CD14-positive monocyte (primary cell): Measurements from ENCODE around the gene AFDN. TPM values are rescaled to one million over a fixed set of nuclear protein-coding genes. Genes with fewer than 3 reads are reported as not detected.

Experiments used
- DNase-seq, 3 donors: peaks; one replicate each; pipeline ENCODE4 v3.0.0-alpha.2; 2011 to 2022
- H2AFZ ChIP-seq: 2 replicates; pipeline ENCODE4 v1.6.0; 2012; ENCODE audit warnings: mild to moderate bottlenecking, low read depth, low read length, inconsistent platforms; ENCODE audit not compliant: insufficient read depth, poor library complexity, severe bottlenecking
- H3K27ac ChIP-seq, 2 donors: 1 replicate in 1 of 2; 2 replicates in 1 of 2; pipeline ENCODE4 v1.5.1; 2012 to 2013; ENCODE audit warnings: low read length in 2 of 2, control low read depth in 1 of 2, inconsistent platforms in 1 of 2, low read depth in 1 of 2, mild to moderate bottlenecking in 1 of 2
- H3K27me3 ChIP-seq, 2 donors: one replicate each; pipeline versions ENCODE4 v1.6.0 to v1.6.1; 2011 to 2013; ENCODE audit warnings: low read length in 2 of 2; ENCODE audit not compliant: control insufficient read depth in 2 of 2, insufficient read depth in 2 of 2
- H3K36me3 ChIP-seq, 2 donors: replicated peaks in 1 of 2; 1 replicate in 1 of 2; 2 replicates in 1 of 2; pipeline versions ENCODE4 v1.5.1 to v1.6.1; 2012 to 2013; ENCODE audit warnings: low read length in 2 of 2, control low read depth in 1 of 2, inconsistent platforms in 1 of 2, mild to moderate bottlenecking in 1 of 2; ENCODE audit not compliant: insufficient read depth in 2 of 2, control insufficient read depth in 1 of 2
- H3K4me1 ChIP-seq, 2 donors: 1 replicate in 1 of 2; 2 replicates in 1 of 2; pipeline versions ENCODE4 v1.5.1 to v1.6.1; 2012 to 2013; ENCODE audit warnings: low read length in 2 of 2, control low read depth in 1 of 2, inconsistent platforms in 1 of 2, mild to moderate bottlenecking in 1 of 2, moderate library complexity in 1 of 2; ENCODE audit not compliant: insufficient read depth in 2 of 2, control insufficient read depth in 1 of 2
- H3K4me2 ChIP-seq: replicated peaks from 2 replicates; pipeline ENCODE3; 2012; ENCODE audit warnings: low read length, moderate library complexity, mild to moderate bottlenecking; ENCODE audit not compliant: poor library complexity, severe bottlenecking; ENCODE audit errors: extremely low read depth
- H3K4me3 ChIP-seq, 3 experiments: fragments of 200-600 bp in 1 of 3; sonication (generic) in 1 of 3; replicated peaks in 1 of 3; 1 replicate in 2 of 3; 2 replicates in 1 of 3; pipeline ENCODE4 v1.5.1; 2011 to 2013; ENCODE audit warnings: low read length in 3 of 3, mild to moderate bottlenecking in 3 of 3, control low read depth in 2 of 3, low read depth in 2 of 3, inconsistent platforms in 1 of 3, moderate library complexity in 1 of 3
- H3K79me2 ChIP-seq: 2 replicates; pipeline ENCODE4 v1.6.0; 2012; ENCODE audit warnings: mild to moderate bottlenecking, control low read depth, inconsistent platforms, low read length, moderate library complexity; ENCODE audit not compliant: insufficient read depth
- H3K9ac ChIP-seq: 2 replicates; pipeline ENCODE4 v1.6.0; 2017; ENCODE audit warnings: low read length, mild to moderate bottlenecking; ENCODE audit not compliant: insufficient read depth, poor library complexity, severe bottlenecking
- H3K9me3 ChIP-seq, 2 donors: replicated peaks in 1 of 2; 1 replicate in 1 of 2; 2 replicates in 1 of 2; pipeline versions ENCODE4 v1.5.1 to v1.6.1; 2012 to 2013; ENCODE audit warnings: low read length in 2 of 2, control low read depth in 1 of 2; ENCODE audit not compliant: control insufficient read depth in 1 of 2, insufficient read depth in 1 of 2
- H4K20me1 ChIP-seq: 2 replicates; pipeline ENCODE4 v1.6.0; 2012; ENCODE audit warnings: mild to moderate bottlenecking, low read length, control low read depth, moderate library complexity; ENCODE audit not compliant: insufficient read depth
- H3K27ac Mint-ChIP-seq, 7 donors: one replicate each; pipeline ENCODE4 v1.8.0; 2020; ENCODE audit warnings: mild to moderate bottlenecking in 7 of 7, mixed read lengths in 7 of 7, moderate library complexity in 6 of 7, inconsistent platforms in 2 of 7
- H3K27me3 Mint-ChIP-seq, 3 donors: one replicate each; pipeline ENCODE4 v1.8.0; 2021 to 2022; ENCODE audit warnings: low read depth in 3 of 3, mild to moderate bottlenecking in 3 of 3, mixed read lengths in 3 of 3, moderate library complexity in 3 of 3, inconsistent platforms in 1 of 3
- H3K36me3 Mint-ChIP-seq, 2 donors: one replicate each; pipeline ENCODE4 v1.8.0; 2020; ENCODE audit warnings: mixed read lengths in 2 of 2, inconsistent platforms in 1 of 2, mild to moderate bottlenecking in 1 of 2
- H3K4me1 Mint-ChIP-seq: one replicate; pipeline ENCODE4 v1.8.0; 2020; ENCODE audit warnings: mild to moderate bottlenecking, mixed read lengths
- H3K4me3 Mint-ChIP-seq, 2 donors: one replicate each; pipeline ENCODE4 v1.8.0; 2020; ENCODE audit warnings: mild to moderate bottlenecking in 2 of 2, mixed read lengths in 2 of 2, moderate library complexity in 1 of 2
- H3K9me3 Mint-ChIP-seq, 7 donors: one replicate each; pipeline ENCODE4 v1.8.0; 2020 to 2022; ENCODE audit warnings: mixed read lengths in 7 of 7, mild to moderate bottlenecking in 6 of 7, moderate library complexity in 6 of 7, inconsistent platforms in 2 of 7
- WGBS: methylation state at CpG from one replicate; pipeline ENCODE4 v1.1.5; 2013; ENCODE audit warnings: missing lambda C conversion rate; ENCODE audit not compliant: insufficient coverage; 5-methylcytosine and 5-hydroxymethylcytosine counted together
- intact Hi-C, 2 donors: fragments of 100-400 bp; cut with micrococcal nuclease; formaldehyde crosslinking; loops; one replicate each; pipeline versions ENCODE4 v1.15.0 to v1.15.1; 2023
- polyA plus RNA-seq, 3 donors: library from polyadenylated mRNA; depleted of rRNA in 1 of 3; unstranded in 2 of 3; stranded (reverse) in 1 of 3; fragments of 300-500 nt in 2 of 3; fragments of >200 nt in 1 of 3; fragmentation: Illumina TruSeq in 2 of 3; gene quantifications; 1 replicate in 2 of 3; 2 replicates in 1 of 3; pipeline ENCODE4 v1.2.3, GENCODE V29; 2012 to 2021
- TF ChIP-seq, protein P1 (sequence below): fragments of 200-600 bp; IDR thresholded peaks from one replicate; pipeline ENCODE4 v1.8.0; 2022; ENCODE audit warnings: antibody characterized with exemption, mild to moderate bottlenecking

AFDN gene
- polyA plus RNA-seq, 3 donors, result 0.03 to 1.5 TPM; not detected in 1

GRCh38 chr6:167976708-167977107, 150.0 kb downstream of the AFDN start:
- Histone ChIP-seq H3K9me3 (peaks cover 3 to 19% of the 10 kb centered on the region in 2 donors), H3K27me3 (no peaks in the 10 kb centered on the region), H3K36me3 (no peaks in the 10 kb centered on the region), H3K79me2 (no peaks in the 10 kb centered on the region), H2AFZ (no peak overlapping the region), H3K9ac (no peak overlapping the region), H4K20me1 (no peaks in the 10 kb centered on the region), H3K4me1 (no peaks in the 10 kb centered on the region), H3K27ac (no peak overlapping the region), H3K4me2 (no peak overlapping the region), H3K4me3 (no peak overlapping the region)
- Mint-ChIP-seq H3K36me3 (no peaks in the 10 kb centered on the region), H3K4me1 (no peaks in the 10 kb centered on the region), H3K27me3 (peaks cover 0 to 4% (median 0%) of the 10 kb centered on the region in 3 donors), H3K9me3 (peaks cover 3 to 21% (median 10%) of the 10 kb centered on the region in 7 donors), H3K27ac (no peak overlapping the region), H3K4me3 (no peak overlapping the region)
- no peak for DNase-seq
- WGBS, result 96% methylated on average over 19 of the region's 27 CpGs
- TF ChIP-seq, protein P1, sequence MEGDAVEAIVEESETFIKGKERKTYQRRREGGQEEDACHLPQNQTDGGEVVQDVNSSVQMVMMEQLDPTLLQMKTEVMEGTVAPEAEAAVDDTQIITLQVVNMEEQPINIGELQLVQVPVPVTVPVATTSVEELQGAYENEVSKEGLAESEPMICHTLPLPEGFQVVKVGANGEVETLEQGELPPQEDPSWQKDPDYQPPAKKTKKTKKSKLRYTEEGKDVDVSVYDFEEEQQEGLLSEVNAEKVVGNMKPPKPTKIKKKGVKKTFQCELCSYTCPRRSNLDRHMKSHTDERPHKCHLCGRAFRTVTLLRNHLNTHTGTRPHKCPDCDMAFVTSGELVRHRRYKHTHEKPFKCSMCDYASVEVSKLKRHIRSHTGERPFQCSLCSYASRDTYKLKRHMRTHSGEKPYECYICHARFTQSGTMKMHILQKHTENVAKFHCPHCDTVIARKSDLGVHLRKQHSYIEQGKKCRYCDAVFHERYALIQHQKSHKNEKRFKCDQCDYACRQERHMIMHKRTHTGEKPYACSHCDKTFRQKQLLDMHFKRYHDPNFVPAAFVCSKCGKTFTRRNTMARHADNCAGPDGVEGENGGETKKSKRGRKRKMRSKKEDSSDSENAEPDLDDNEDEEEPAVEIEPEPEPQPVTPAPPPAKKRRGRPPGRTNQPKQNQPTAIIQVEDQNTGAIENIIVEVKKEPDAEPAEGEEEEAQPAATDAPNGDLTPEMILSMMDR, result no peak
- intact Hi-C loops, result no loop called here

- Mint-ChIP-seq H3K36me3 (no peaks in the 10 kb centered on the region), H3K27me3 (peaks cover 0 to 4% (median 3%) of the 10 kb centered on the region in 3 donors), H3K4me1 (no peaks in the 10 kb centered on the region), H3K27ac (no peak overlapping the region), H3K4me3 (no peak overlapping the region), H3K9me3 (peaks cover 5 to 21% (median 13%) of the 10 kb centered on the region in 7 donors)
- Histone ChIP-seq H3K9me3 (peaks cover 3 to 21% of the 10 kb centered on the region in 2 donors), H3K9ac (no peak overlapping the region), H3K4me2 (no peak overlapping the region), H3K27ac (no peak overlapping the region), H3K4me1 (no peaks in the 10 kb centered on the region), H3K27me3 (no peaks in the 10 kb centered on the region), H3K79me2 (no peaks in the 10 kb centered on the region), H2AFZ (no peak overlapping the region), H3K4me3 (no peak overlapping the region), H4K20me1 (no peaks in the 10 kb centered on the region), H3K36me3 (no peaks in the 10 kb centered on the region)
- TF ChIP-seq, protein P1, result no peak
- intact Hi-C loops, result no loop called here
- no peak for DNase-seq
- WGBS, result 98% methylated on average over 18 of the region's 43 CpGs
Observed at GRCh38 chr6:167977717-167978467, 151.2 kb downstream of the AFDN start.
